Fibroblast of pulmonary artery (primary cell): Measurements from ENCODE around the gene RSPH1.

Source experiments
- DNase-seq: peaks from one replicate; pipeline ENCODE4 v3.0.0-alpha.2; 2010; ENCODE audit warnings: low read depth
- H3K4me3 ChIP-seq: replicated peaks from 2 replicates; pipeline ENCODE4 v1.5.1; 2011; ENCODE audit warnings: low read depth, mild to moderate bottlenecking, control low read depth, low read length, moderate library complexity
- CTCF ChIP-seq: IDR thresholded peaks from 2 replicates; pipeline ENCODE4 v1.5.1; 2011; ENCODE audit warnings: mild to moderate bottlenecking, control low read depth, low read length, inconsistent platforms; ENCODE audit errors: missing control alignments

Gene RSPH1

GRCh38 chr21:42515708-42516502 is 19.9 kb upstream of the RSPH1 start:
- H3K4me3 ChIP-seq: no peak overlapping the region
- no peak for TF ChIP-seq CTCF
- no peak for DNase-seq

GRCh38 chr21:42514883-42515228 is 18.8 kb upstream of the RSPH1 start:
- no peak for TF ChIP-seq CTCF
- DNase-seq: no peak
- peak overlapping the region; percentile 59 for H3K4me3 ChIP-seq

- TF ChIP-seq CTCF: no peak
- peak overlapping the region; percentile 59 for H3K4me3 ChIP-seq
- DNase-seq: no peak
Measured at GRCh38 chr21:42513985-42514882, 18.2 kb upstream of the RSPH1 start.

GRCh38 chr21:42513151-42513984 is 17.3 kb upstream of the RSPH1 start, which contains the start of gene SLC37A1:
Gene SLC37A1 (plus strand): TSS chr21:42513852. CDS start chr21:42518455, 4,603 bp downstream.
- DNase-seq: no peak
- H3K4me3 ChIP-seq: peak within 1 kb of the TSS; percentile 59
- TF ChIP-seq CTCF: no peak

- no peak for TF ChIP-seq CTCF
- no peak for DNase-seq
- no peak overlapping the region for H3K4me3 ChIP-seq
Measured at GRCh38 chr21:42512346-42513034, 16.5 kb upstream of the RSPH1 start.

GRCh38 chr21:42509244-42509643 is 13.2 kb upstream of the RSPH1 start:
- TF ChIP-seq CTCF: no peak
- no peak for DNase-seq
- no peak overlapping the region for H3K4me3 ChIP-seq
